NCI-H82 (cell line): ENCODE results near the gene ZER1.
"Not testable (repeated sequence)": the region's sequence is repeated elsewhere in the genome, so short reads cannot be mapped to it uniquely, and the experiment has no call there.

Experiments used
- DNase-seq: peaks from one replicate; lab custom pipeline; 2025; lab: John Stamatoyannopoulos, UW

The ZER1 gene

GRCh38 chr9:128771745-128772519 lies at the start of gene ZER1:
Gene ZER1, minus strand, starts transcription at chr9:128771927. Its CDS starts 16,362 bp downstream, at chr9:128755565.
- peak; percentile 94 for DNase-seq

DNA sequence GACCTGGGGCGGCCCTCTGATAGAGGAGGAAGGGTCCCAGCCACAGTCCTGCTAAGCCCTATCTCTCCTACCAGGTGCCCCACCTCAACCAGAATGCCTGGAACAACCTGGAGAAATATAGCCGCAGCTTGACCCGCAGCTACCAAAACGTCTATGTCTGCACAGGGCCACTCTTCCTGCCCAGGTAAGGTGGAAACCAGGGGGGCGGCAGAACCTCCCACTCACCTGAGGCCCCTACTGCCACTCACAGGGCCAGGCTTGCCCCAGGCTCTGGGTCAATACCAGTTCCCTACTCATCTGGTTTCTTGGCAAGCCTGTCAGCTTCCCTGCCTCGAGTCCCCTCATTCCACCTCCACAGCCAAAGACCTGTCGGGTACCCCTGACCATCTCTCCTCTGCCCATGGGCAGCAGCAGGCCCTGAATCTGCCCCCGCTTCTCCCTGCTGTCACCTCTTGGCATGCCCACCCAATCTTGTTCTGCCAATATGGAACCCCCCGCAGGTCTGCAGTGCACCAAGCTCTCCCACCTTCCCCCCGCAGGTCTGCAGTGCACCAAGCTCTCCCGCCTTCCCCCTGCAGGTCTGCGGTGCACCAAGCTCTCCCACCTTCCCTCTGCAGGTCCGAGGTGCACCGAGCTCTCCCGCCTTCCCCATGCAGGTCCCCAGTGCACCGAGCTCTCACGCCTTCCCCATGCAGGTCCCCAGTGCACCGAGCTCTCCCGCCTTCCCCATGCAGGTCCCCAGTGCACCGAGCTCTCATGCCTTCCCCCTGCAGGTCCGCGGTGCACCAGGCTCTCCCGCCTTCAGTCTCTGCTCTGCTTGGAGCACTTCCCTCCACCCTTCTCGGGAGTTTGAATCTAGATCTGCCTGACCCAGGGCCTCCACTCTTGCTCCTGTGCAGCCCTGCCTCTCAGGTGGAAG lies 49.2 kb upstream of the ZER1 start:
- no peak for DNase-seq

DNA sequence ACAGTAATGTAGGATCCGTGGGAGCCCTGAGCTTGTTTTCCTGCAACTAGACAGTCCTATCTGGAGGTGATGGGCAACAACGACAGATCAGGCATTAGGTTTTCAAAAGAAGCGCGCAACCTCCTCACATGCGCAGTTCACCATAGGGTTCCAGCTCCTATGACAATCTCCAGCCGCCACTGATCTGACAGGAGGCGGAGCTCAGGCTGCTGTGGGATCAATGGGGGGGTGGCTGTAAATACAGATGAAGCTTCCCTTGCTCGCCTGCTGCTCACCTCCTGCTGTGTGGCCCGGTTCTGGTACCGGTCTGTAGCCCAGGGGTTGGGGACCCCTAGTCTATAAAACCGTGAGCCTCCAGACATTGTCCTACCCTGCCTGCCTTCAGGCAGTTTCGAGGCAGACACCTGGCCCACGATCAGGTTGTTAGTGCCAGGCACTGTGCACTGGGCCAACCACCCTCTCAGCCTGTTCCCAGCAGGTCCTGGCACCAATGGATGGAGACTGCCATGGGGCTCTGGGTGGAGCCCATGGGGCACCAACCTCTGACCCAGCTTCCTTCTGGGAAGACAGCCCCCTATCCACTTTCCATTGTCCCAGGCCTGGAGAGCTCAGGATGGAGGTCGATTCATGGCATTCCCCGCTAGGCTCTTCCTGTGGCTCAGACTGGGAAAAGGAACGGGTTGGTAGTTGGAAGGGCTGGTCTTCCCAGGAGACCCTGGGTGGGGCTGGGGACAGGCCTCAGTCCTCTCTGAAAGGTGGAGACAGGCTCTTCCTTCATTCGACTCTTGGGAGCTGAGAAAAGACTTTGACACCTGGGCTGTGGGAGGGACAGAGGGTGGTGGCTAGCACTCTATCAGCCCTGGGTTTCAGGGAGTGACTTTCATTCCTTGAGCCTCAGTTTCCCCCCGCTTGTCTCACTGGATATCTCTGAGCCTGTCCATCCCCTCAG lies 48.3 kb upstream of the ZER1 start:
- DNase-seq: peak; percentile 92

DNA sequence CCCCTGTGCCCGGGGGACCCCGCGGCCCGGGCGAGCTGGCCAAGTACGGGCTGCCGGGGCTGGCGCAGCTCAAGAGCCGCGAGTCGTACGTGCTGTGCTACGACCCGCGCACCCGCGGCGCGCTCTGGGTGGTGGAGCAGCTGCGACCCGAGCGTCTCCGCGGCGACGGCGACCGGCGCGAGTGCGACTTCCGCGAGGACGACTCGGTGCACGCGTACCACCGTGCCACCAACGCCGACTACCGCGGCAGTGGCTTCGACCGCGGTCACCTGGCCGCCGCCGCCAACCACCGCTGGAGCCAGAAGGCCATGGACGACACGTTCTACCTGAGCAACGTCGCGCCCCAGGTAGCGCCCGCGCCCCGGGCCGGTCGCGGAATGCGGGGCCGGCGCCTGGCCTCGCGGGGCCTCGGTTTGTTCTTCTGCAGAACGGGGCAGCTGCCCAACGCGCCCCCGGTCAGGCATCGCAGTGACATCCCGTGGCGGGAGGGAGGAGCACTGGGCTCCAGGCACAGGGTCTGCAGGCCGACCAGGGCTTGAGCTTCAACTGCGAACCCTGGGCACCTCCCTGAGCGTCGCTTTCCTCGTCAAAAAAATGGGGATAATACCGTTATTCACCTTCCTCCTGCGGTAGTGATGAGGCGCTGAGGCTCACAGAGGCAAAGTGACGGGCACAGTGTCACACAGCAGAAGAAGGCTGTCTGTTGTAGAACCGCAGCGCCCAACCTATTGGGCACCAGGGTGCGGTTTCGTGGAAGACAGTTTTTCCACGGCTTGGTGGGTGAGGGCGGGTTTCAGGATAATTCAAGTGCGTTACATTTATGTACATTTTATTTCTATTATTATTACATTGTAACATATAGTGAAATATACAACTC lies 47.4 kb upstream of the ZER1 start:
- peak; percentile 59 for DNase-seq

DNA sequence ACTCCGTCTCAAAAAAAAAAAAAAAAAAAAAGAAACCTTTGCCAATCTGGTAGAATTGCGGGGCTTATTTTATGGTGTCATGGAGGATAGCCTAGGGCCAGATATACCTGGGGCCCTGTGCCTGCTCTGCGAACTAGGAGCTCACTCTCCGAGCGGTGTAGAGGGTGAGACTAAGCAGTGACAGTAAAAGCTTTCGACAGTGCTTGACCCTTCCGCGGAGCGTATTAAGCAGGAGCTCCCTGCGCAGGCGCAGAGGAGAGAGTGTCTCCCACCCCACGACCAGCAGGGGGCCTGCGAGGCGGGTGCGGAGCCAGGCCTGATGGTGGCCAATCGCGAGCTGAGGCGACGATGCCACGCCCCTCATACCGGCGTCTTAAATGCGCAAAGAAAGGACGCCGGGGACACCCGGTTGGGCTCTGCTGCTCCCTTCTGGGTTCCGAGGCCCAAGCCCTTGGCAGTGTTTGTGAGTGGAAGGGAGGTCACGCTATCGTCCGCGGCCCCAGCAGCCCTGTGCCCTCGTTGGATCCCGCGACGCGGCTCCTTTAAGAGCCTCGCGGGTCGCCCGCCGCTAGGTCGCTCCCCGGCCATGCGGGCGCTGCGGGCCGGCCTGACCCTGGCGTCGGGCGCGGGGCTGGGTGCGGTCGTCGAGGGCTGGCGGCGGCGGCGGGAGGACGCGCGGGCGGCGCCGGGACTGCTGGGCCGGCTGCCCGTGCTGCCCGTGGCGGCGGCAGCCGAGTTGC lies 46.5 kb upstream of the ZER1 start, which contains the start of gene ENDOG:
TSS of gene ENDOG (plus strand) at position 402 of the 740 bp plus-strand sequence. CDS start at position 587, 185 bp downstream.
- peak; percentile 99 for DNase-seq

GRCh38 chr9:128810873-128811272 lies 39.1 kb upstream of the ZER1 start:
- DNase-seq: no peak

GRCh38 chr9:128809831-128810230 lies 38.1 kb upstream of the ZER1 start:
- DNase-seq: no peak

- no peak for DNase-seq
Measured at GRCh38 chr9:128809036-128809599, 37.4 kb upstream of the ZER1 start.

DNA sequence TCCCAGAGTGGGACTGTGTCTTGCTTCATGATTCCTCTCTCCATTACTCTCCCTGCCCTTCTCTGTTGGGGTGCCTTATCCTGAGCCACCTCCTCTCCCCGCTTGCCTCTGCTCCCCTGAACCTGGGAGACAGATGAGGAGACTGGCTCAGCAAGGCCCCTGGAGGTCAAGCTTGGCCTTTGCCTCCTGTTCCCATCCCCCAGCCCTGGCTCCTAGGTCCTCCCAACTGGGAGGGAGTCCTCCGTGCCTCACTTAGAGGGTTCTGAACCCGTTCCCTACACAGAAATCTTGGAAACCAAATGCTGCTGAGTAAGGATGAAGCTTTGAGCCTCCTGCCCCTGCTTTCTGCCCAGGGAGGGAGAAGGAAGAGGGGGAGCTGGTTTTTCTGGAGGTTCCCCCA lies 36.8 kb upstream of the ZER1 start:
- DNase-seq: no peak

DNA sequence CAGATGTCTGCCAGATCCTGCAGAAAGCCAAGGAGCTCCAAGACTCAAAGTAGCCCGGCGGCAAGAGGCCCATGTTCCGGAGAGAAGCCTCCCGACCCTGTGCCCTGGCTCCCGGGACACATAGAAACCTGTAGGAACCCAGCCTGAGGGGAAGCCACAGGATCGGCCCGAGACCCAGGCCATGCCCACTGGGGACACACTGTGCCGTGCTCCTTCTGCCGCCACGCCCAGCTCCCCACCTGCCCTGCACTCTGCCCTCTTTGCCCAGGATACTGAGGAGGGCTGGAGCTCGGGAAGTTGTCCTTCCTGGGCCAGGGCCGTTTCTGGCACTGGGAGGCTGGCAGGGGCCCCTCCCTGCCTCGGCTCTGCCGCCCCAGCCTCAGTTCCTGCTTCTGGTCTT lies 36.1 kb upstream of the ZER1 start:
- no peak for DNase-seq

DNA sequence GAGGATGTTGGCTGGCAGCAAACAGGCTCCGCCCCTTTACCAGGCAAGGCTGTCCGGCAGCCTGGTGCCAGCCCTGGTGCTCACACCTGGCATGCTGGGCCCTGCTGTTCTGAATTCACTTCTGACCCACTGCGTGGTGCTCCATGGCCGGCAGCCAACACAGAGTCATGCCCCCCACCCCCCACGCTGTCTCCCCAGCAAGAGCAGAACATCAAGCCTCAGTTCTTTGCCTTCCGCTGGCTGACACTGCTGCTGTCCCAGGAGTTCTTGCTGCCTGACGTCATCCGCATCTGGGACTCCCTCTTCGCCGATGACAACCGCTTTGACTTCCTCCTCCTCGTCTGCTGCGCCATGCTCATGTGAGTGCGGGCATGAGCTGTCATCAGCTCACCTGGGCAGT lies 33.9 kb upstream of the ZER1 start:
- no peak for DNase-seq

DNA sequence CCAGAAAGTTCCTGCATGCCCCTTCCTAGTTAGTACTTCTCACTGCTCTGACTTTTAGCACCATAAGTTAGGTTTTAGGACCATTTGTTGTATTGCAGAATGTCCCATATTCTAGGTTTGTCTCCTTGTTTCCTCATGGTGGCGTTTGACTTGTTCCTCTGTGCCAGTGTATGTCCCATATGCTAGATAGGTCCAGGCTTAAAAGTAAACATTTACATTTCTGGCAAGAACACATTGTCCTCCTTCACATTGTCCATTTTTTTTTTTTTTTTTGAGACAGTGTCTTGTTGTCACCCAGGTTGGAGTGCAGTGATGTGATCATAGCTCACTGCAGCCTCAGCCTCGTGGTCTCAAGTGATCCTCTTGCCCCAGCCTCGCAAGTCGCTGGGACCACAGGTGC lies 30.8 kb upstream of the ZER1 start:
- DNase-seq: no peak

- no peak for DNase-seq
Measured at GRCh38 chr9:128800061-128800460, 28.3 kb upstream of the ZER1 start.

- no peak for DNase-seq
Measured at GRCh38 chr9:128798896-128799295, 27.2 kb upstream of the ZER1 start.

- DNase-seq: not testable (repeated sequence)
Measured at GRCh38 chr9:128794961-128795360, 23.2 kb upstream of the ZER1 start.

DNA sequence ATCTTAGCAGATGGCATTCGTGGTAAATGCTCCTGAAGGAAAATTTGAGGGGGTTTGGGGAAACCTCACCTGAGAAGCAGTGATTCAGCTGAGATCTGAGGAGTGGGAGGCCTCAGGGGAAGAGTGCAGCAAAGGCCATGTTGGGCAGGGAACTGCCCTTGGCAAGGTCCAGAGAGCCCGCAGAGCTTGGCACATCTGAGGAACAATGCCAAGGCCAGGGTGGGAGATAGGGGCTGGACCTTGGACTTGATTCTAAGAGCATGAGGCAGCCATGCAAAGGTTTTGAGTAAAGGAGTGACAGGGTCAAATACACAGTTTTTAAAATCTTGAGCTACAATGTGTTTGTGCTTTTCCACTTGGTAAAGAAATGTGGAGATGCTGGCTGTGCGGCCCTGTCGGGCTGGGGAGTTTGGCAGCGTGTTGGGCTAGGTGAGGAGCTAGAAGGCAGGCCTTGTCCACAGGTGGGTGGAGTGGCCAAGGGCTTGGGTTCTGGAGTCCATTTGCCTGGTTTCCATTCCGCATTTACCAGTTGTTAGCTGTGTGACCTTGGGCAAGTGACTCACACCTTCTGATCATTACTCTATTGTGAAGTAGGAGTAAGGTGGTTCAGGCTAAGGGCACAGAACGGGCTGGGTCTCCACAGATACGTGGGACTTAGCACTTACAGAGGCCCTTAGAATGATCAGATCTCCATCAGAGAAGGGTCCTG lies 21.4 kb upstream of the ZER1 start:
- DNase-seq: no peak

DNA sequence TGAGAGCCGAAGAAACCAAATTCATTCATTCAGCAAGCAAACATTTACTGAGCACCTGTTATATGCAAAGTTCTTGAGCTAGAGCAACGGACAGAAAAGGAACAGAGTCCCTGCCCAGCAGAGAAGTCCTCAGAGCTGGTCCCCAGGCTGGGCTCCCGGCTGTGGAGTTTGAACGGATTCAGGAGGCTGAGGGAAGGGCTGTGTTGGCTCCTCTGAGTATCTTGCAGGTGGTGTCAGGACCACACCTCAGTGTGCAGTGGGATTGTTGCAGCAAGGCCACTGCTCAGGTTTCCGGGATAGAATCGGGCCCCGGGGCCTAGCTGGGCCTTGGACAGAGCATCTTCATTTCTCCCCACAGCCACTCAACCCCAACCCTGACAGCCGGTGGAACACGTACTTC lies 20.4 kb upstream of the ZER1 start:
- no peak for DNase-seq

DNA sequence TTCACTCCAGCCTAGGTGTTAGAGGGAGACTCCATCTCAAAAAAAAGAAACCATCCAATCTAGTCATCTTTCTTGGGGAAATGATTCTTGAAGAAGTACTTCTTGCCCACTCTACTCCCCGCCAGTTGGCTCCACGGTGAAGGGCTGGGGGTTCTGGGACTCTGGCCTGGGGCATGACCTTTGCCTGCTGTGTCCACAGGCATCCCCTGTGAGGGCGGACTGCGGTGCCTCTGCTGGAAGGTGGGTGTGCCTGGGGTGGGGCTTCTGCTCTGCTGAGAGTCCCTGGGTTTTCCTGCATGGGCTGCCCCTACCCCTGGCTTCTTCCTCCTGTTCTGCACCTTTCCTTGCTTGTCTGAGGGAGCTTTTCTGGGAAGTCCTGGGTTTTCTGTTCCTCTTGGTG lies 18.8 kb upstream of the ZER1 start:
- no peak for DNase-seq

- DNase-seq: no peak
Measured at GRCh38 chr9:128788445-128788844, 16.7 kb upstream of the ZER1 start.
